A673 (cell line): ENCODE data around the gene ANKRD16.

Source experiments
- CTCF ChIP-seq: fragments of 300-800, 200-600 bp; sonication (generic); conservative IDR thresholded peaks from 2 replicates; pipeline ENCODE4 v1.5.1; 2017; ENCODE audit warnings: low read depth, mild to moderate bottlenecking, antibody characterized with exemption, low read length, moderate library complexity, mixed read lengths
- EZH2 ChIP-seq: fragments of 200-600 bp; sonication (generic); IDR thresholded peaks from 2 replicates; pipeline ENCODE4 v1.6.1; 2017; ENCODE audit warnings: borderline replicate concordance, low read depth, mild to moderate bottlenecking, mixed read lengths, antibody characterized with exemption, low read length; ENCODE audit not compliant: poor library complexity, severe bottlenecking

DNA sequence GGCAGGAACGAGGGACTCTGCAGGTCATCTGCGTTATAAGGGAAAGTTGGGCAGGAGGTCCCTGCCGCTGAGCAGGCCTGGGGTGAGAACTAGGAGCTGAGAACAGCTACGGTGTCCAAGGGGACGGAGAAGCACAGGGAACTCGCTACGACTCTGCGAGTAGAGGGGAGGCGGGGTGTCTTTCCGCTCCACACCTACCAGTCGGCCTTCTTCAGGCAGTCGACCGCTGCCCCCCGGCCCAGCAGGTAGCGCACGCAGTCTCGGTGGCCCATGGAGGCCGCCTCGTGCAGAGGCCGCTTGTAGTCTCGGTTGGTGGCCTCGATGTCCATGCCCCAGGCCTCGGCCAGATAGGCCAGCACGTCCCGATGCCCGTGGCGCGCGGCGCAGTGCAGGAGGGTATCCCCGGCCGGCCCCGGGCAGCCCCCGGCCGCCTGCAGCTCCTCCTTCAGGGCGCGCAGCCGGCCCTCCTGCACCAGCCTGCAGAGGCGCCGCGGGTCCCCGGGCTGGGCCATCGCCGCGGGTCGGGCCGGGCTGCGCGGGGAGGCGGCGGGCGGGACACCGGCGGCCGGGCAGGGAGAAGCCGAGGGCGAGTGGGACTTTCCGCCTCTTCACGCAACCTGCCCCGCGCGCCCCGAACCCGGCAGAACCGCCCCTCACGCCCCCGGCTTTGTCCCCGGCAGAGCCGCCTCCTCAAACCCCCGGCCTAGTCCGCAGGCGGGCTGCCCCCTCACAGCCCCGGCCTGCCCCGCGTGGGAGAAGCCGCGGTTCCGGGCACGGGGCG, 660 bp downstream of the ANKRD16 start:
- peak; percentile 16; the same call in 1 of the 2 replicates for TF ChIP-seq CTCF
- TF ChIP-seq EZH2 = no peak
